Stimulated activated CD8-positive, alpha-beta memory T cell treated with anti-CD3 and anti-CD28 coated beads, Interleukin-7, amount 100 ng/mL, for 48 hours (primary cell): ENCODE measurements around the gene RAD18.

ENCODE experiments used
- DNase-seq, 2 donors: peaks; one replicate each; pipeline ENCODE4 v3.0.0-alpha.2; 2020; ENCODE audit warnings: low read depth in 1 of 2; ENCODE audit errors: extremely low read depth in 1 of 2

RAD18 gene

GRCh38 chr3:8838765-8839423 is 124.4 kb downstream of the RAD18 start:
- no peak for DNase-seq

- DNase-seq = no peak
Measured at GRCh38 chr3:8838234-8838633, 125.0 kb downstream of the RAD18 start.

GRCh38 chr3:8837162-8837561 is 126.1 kb downstream of the RAD18 start:
- DNase-seq = no peak

GRCh38 chr3:8836096-8836495 is 127.2 kb downstream of the RAD18 start:
- DNase-seq = no peak

- no peak for DNase-seq
Measured at GRCh38 chr3:8835385-8835784, 127.9 kb downstream of the RAD18 start.

- DNase-seq = no peak
Measured at GRCh38 chr3:8834974-8835373, 128.3 kb downstream of the RAD18 start.

GRCh38 chr3:8827641-8828040 is 135.6 kb downstream of the RAD18 start:
- DNase-seq = no peak
